ENCODE data around the gene ZNF407.

ZNF407 gene

DNA sequence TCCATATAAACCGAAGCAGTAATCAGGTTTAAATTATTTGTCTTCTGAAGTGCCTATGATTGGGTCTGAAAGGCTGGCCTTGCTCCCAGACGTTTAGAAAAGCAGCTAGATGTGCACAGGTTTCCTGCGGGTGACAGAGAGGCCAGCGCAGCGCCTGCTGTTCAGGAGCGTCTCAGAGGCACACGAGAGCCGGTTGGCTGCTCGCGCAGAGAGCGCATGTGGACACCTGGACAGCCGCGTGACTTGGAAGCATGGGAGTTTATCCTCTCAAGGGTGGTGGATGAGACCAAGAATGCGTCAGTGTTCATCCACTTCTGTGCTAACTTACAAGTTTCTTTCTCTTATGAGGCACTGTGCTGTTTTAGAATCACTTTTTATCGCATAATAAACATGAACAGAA, 307.6 kb downstream of the ZNF407 start:
- TF ChIP-seq, protein P1, sequence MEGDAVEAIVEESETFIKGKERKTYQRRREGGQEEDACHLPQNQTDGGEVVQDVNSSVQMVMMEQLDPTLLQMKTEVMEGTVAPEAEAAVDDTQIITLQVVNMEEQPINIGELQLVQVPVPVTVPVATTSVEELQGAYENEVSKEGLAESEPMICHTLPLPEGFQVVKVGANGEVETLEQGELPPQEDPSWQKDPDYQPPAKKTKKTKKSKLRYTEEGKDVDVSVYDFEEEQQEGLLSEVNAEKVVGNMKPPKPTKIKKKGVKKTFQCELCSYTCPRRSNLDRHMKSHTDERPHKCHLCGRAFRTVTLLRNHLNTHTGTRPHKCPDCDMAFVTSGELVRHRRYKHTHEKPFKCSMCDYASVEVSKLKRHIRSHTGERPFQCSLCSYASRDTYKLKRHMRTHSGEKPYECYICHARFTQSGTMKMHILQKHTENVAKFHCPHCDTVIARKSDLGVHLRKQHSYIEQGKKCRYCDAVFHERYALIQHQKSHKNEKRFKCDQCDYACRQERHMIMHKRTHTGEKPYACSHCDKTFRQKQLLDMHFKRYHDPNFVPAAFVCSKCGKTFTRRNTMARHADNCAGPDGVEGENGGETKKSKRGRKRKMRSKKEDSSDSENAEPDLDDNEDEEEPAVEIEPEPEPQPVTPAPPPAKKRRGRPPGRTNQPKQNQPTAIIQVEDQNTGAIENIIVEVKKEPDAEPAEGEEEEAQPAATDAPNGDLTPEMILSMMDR (IDR thresholded peaks at IDR 0.05; ENCODE audit: low read depth, low read length, poor library complexity, severe bottlenecking), result no peak
- TF ChIP-seq EZH2phosphoT487 (IDR thresholded peaks at IDR 0.05; ENCODE audit: borderline replicate concordance, low read length), result no peak
- H3F3A ChIP-seq (ENCODE audit: control insufficient read depth, insufficient read depth), result no peaks in the 10 kb centered on the region
- H3K4me2 ChIP-seq (ENCODE audit: low read length), result no peak overlapping the region
- H3K79me2 ChIP-seq (ENCODE audit: control insufficient read depth, low read length), result no peaks in the 10 kb centered on the region
- no peaks in the 10 kb centered on the region for H3K27me3 ChIP-seq (ENCODE audit: control insufficient read depth, low read length)
- no peaks in the 10 kb centered on the region for H3K9me2 ChIP-seq (replicated peaks; ENCODE audit: control insufficient read depth, low read length)
- no peaks in the 10 kb centered on the region for H3K9me3 ChIP-seq (ENCODE audit: control insufficient read depth, insufficient read depth, low read length)
- H3K27ac ChIP-seq (ENCODE audit: low read depth, low read length), result no peak overlapping the region
- H4K20me1 ChIP-seq (ENCODE audit: control insufficient read depth, insufficient read depth, low read depth, low read length), result no peaks in the 10 kb centered on the region
- H3K4me1 ChIP-seq (ENCODE audit: control insufficient read depth, low read length), result no peaks in the 10 kb centered on the region
- H3K36me3 ChIP-seq (ENCODE audit: control insufficient read depth, low read length), result no peaks in the 10 kb centered on the region
- H3K4me3 ChIP-seq (ENCODE audit: low read length), result no peak overlapping the region

GRCh38 chr18:74906184-74906583, 308.5 kb downstream of the ZNF407 start:
- Histone ChIP-seq H3K4me2 (ENCODE audit: low read length) (no peak overlapping the region), H3K79me2 (ENCODE audit: control insufficient read depth, low read length) (no peaks in the 10 kb centered on the region), H4K20me1 (ENCODE audit: control insufficient read depth, insufficient read depth, low read depth, low read length) (no peaks in the 10 kb centered on the region), H3K27ac (ENCODE audit: low read depth, low read length) (no peak overlapping the region), H3F3A (ENCODE audit: control insufficient read depth, insufficient read depth) (no peaks in the 10 kb centered on the region), H3K27me3 (ENCODE audit: control insufficient read depth, low read length) (no peaks in the 10 kb centered on the region), H3K9me3 (ENCODE audit: control insufficient read depth, insufficient read depth, low read length) (no peaks in the 10 kb centered on the region), H3K4me3 (ENCODE audit: low read length) (no peak overlapping the region), H3K36me3 (ENCODE audit: control insufficient read depth, low read length) (no peaks in the 10 kb centered on the region), H3K4me1 (ENCODE audit: control insufficient read depth, low read length) (no peaks in the 10 kb centered on the region), H3K9me2 (replicated peaks; ENCODE audit: control insufficient read depth, low read length) (no peaks in the 10 kb centered on the region)
- no peak for TF ChIP-seq EZH2phosphoT487 (IDR thresholded peaks at IDR 0.05; ENCODE audit: borderline replicate concordance, low read length)
- TF ChIP-seq, protein P1 (IDR thresholded peaks at IDR 0.05; ENCODE audit: low read depth, low read length, poor library complexity, severe bottlenecking), result no peak

- no peak overlapping the region for H3K27ac ChIP-seq (ENCODE audit: low read depth, low read length)
- no peaks in the 10 kb centered on the region for H3K4me1 ChIP-seq (ENCODE audit: control insufficient read depth, low read length)
- no peaks in the 10 kb centered on the region for H3K27me3 ChIP-seq (ENCODE audit: control insufficient read depth, low read length)
- no peak overlapping the region for H3K4me3 ChIP-seq (ENCODE audit: low read length)
- H3K79me2 ChIP-seq (ENCODE audit: control insufficient read depth, low read length), result no peaks in the 10 kb centered on the region
- no peak for TF ChIP-seq EZH2phosphoT487 (IDR thresholded peaks at IDR 0.05; ENCODE audit: borderline replicate concordance, low read length)
- TF ChIP-seq, protein P1 (IDR thresholded peaks at IDR 0.05; ENCODE audit: low read depth, low read length, poor library complexity, severe bottlenecking), result no peak
- H3F3A ChIP-seq (ENCODE audit: control insufficient read depth, insufficient read depth), result no peaks in the 10 kb centered on the region
- no peaks in the 10 kb centered on the region for H3K9me3 ChIP-seq (ENCODE audit: control insufficient read depth, insufficient read depth, low read length)
- no peak overlapping the region for H3K4me2 ChIP-seq (ENCODE audit: low read length)
- H3K36me3 ChIP-seq (ENCODE audit: control insufficient read depth, low read length), result no peaks in the 10 kb centered on the region
- H3K9me2 ChIP-seq (replicated peaks; ENCODE audit: control insufficient read depth, low read length), result no peaks in the 10 kb centered on the region
- no peaks in the 10 kb centered on the region for H4K20me1 ChIP-seq (ENCODE audit: control insufficient read depth, insufficient read depth, low read depth, low read length)
Observed at GRCh38 chr18:74914052-74914591, 316.5 kb downstream of the ZNF407 start.
